Stimulated activated CD8-positive, alpha-beta memory T cell treated with anti-CD3 and anti-CD28 coated beads, Interleukin-12 subunit alpha, Interleukin-12 subunit beta, amount 100 ng/mL, for 24 hours (primary cell): Measurements from ENCODE around the gene GSG1.

Source experiments
- DNase-seq: peaks from one replicate; pipeline ENCODE4 v3.0.0-alpha.2; 2020; ENCODE audit errors: extremely low read depth

GSG1 gene

DNA sequence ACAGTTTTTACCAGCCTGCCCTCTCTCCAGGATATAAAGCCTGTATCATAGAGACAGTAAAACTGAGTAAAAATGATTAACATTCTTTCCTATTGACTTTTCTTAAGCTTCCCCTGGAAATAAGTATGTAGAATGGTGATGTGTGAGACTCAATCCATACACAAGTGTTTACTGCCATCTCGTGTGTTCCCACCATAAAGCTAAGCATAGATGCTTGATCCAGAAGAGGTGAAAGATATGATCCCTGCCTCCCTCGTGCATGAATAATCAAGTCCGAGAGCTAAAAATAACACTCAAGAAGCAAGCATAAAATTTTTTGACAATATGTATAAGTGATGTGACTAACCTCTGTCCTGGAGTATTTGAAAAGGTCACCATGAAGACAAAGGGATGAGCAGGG lies 16.9 kb upstream of the GSG1 start:
- DNase-seq: no peak

DNA sequence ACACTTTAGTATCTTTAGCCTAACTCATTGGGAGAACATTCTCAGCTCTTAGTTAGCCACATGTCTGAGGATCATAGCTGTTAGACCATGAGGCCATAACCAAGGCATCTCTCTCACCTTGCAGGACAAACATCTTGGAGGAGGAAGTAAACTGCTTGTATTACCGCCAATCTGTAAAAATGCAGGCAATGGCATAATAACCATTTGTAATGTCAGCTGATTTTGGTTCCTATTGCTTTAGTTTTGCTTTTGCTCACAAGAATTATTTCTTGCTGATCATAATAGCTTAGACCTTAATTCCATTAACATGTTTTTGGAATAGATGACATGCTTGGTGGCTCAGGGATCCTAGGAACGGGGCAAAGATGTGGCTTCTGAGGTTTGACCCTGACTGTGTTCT lies 16.4 kb upstream of the GSG1 start:
- DNase-seq: no peak

DNA sequence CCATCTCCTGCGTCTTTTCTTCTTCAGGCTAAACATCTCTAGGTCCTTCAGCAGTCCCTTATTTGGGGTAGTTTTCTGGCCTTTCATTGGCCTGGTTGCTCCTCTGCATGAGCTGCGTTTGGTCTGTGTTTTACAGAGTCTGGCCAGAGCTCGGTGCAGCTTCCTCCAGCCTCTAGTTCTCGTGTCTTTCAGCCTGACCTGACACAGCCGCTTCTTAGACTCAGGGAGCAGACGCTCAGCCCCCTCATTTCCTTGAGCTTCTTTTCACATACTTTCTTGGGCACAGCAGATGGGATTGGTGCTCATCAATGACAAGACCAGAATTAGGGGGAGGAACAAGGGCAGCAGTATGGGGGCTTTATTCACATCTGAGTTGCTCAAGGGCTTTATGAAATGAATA lies 13.6 kb upstream of the GSG1 start:
- DNase-seq: no peak

DNA sequence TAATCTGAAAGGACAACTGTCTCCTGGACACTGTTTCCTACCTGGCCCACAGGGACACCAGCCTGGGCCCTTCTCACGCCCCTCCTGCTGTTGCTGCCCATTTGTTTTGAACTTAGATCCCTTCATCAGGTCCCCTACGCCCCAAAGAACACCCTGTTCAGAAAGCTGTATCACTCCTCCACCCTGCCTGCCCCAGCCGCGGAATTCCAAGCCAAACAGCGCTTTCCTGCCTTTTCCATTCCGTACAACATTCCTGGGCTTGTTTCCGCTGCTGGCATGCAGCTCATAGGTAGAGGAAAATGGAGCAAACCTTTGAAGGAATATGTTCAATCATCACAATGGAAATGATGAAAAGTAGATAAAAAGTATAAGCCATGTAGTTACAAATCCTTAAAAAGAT lies 12.8 kb upstream of the GSG1 start:
- DNase-seq: no peak

DNA sequence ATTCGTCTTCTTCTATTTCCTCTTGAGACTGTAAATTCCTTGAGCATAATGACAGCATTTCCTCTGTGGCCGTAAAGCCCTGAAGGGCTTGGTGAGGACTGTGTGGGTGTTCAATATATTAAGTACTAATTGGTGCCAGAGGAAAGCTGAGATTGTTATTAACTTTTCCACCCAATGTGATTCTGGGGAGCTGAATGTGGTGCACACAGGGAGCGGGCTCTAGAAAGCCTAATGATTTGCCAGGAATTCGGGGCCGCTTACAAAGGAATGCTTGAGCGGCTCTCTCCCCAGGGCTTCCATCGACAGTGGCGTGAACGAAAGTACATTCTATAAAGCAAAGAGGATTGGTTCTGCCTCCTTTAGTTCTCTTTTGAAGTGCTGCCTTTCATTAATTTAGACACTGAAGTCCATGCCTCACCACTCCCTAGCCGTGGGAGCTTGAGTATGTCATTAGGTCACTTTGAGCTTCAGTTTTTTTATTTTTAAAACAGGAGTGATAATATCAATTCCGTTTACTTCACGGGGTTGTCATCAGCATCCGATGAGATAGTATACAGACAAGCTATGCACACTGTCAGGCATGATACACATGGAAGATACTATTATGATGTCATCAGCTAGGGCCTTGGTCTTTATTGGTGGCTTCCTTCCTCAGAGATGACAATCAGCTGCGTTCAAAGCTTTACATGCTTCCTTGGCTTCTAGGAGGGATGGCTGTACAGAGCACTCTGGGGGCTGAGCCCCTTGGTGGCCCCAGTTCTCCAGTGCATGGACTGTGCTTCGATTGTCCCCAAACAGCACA lies 11.0 kb upstream of the GSG1 start:
- DNase-seq: no peak

DNA sequence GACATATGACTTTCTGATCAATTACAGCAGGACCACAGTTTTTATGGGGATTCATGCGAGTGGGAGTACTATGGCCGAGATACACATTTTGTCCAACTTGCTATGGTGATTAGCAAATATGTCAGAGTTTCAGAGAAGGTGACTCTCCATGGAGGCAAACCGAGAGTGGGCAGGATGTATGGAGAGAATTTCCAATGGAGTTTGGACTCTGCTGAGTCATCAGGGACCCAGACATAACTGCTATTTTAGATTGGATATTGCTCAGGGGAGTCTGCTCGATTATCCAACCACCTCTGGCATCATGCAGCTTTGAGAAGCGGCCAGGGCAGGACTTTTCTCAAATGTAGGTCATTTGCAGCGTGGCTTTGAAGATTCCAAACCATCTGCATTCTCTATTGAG lies 9.5 kb upstream of the GSG1 start:
- DNase-seq: no peak

DNA sequence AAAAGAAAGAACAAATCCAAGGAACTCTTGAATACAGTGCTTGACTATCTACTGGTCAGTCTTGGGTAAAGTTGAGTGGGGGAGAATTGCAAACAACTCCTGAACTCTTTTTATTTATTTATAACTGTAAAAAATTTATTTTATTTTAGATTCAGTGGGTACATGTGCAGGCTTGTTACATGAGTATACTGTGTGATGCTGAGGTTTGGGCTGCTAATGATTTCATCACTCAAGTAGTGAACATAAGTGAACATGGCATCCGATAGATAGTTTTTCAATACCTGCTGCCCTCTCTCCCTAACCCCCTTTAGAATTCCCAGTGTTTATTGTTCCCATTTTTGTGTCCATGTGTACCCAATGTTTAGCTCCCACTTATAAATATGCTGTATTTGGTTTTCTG lies 3.2 kb upstream of the GSG1 start:
- no peak for DNase-seq

DNA sequence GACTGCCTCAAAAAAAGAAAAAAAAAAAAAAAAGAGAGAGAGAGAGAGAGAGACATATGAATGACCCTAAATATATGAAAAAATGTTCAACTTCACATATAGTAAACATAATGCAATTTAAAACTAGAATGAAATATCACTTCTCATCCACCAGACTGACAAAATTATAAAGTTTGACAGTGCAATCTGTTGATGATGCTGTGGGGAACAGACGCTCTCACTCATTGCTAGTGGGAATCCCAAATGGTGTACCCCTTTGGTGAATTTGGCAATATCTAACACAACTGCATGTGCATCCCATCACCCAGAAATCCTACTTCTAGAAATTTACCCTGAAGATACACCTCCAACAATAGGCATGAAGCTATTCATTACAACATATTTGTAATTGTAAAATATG lies 2.3 kb upstream of the GSG1 start:
- no peak for DNase-seq

DNA sequence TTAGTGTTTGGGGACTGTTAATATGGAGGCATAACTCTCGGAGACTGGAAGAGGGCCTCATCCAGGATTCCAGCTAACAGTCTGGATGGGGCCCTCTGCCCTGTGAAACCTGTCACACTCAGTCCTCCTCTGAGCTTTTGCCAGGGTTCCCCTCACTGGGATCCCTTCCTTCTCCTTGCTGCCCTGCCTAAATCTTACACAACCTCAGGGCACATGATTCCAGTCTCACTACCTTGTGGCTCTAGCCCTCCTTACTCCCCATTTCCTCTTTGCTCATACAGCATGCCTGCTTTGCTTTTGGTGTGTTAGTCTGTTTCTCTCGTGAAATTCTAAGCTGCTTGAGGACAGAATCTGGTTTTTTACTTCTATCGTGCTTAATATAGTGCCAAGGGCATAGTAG lies 942 bp upstream of the GSG1 start:
- DNase-seq: no peak

DNA sequence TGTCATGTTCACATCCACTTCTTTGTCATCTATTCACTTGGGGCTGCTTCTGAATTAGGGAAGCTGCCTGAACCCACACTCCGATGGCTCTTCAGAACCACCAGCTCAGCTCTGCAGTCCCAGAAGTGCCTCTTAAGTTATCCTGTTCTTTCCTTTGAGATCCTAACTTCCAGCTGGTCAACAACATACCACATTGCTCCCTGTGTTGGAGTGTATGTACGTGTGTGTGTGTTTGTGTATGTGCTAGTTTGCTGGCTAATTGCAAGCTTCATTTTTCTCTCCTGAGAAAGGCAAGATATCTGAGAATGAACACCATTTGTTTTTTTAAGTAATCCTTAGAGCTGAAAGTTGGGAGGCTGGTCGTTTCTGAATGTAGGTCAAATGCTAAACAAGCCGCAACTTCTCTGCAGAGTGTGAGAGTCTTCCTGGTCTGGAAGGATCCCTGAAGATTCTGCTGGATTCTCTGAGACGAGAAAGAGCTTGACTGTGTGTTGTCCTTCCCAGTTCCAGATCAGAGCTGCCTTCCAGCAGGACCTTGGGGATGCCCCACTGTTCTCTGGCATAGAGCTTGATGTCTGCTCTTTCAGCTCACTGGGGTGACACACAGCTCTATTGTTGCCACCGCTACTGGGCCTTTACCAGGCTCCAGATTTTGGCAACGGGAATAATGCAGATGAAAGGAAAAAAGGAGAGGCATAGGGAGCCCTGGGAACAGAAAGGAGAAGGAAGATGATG lies 839 bp downstream of the GSG1 start:
- no peak for DNase-seq

DNA sequence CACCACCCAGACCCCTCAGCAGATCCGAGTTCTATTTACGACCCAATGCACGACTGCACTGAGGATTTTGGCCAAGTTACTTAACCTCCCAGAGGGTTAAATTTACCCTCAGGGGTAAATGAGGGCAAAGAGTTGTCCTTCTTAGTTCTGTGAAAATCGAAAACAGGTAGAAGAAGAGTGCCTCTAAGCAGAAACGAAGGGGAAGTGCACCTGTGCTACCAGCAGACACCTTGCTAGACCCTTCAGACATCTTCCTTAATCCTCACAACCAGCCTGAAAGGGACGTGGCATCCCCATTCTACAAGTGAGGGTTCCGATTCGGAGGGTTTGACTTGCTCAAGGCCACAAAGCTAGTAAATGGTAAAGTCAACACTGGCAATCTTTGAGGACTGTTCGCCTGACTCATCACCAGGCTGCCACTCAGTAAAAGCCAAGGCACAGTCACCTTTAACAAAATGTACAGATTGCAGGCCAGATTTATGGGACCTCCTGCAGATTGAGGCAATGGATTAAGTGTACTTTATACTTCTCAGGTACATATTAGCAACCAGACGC lies 1.6 kb downstream of the GSG1 start:
- DNase-seq: no peak

DNA sequence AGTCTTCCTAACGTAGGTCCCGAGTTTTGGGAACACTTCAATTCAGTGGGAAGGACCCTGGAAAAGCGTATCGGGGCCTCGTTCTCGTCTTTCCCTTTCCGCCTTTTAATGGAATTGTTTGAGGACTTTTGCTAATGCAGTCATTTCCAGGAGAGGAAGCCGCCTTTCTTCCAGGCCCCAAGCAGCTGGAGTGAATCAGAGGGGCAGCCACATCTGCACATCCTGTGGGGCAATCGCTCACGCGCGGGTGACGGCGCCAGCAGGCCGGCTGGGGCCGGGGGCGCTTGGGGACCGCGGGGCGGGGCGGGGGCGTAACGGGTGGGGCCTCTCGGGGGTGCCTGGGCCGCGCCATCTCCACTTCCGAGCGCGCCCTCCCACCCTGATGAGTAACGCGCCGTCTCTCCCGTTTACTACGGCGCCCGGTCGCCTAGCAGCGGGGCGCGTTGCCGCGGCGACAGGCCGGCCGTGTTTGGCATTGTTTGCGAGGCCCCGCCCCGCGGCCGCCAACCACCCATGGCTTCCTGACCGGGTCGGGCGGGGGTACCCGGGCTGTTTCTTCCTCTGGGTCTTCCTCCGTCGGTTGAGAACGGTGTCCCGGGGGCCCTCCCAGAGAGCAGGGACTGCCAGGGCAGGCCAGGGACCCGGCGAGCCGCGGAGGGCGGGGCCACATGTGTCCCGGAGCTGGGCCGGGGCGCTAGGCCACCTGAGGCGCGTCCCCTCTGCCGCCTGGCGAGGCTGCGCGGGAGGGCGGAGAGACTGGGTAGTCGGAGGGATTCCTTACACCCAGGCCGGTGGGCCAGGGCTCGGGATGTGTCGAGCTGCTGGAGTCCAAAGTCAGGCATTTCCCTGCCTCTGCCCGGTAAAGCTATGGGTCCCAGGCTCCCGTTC lies 2.3 kb downstream of the GSG1 start:
- DNase-seq: peak; percentile 73

DNA sequence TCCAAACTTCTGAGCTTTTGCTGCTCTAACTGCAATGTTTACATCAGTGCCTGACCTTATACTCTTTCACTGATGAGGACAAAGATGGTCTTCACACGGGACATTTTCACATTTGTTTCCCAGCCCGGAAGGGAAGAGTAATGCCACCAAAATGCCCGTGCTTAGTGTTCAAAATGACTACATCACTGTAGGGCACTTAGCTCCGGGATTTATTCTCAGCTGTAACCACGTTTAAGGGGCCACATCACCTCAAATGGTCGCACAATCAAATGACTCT lies 2.9 kb downstream of the GSG1 start:
- no peak for DNase-seq

DNA sequence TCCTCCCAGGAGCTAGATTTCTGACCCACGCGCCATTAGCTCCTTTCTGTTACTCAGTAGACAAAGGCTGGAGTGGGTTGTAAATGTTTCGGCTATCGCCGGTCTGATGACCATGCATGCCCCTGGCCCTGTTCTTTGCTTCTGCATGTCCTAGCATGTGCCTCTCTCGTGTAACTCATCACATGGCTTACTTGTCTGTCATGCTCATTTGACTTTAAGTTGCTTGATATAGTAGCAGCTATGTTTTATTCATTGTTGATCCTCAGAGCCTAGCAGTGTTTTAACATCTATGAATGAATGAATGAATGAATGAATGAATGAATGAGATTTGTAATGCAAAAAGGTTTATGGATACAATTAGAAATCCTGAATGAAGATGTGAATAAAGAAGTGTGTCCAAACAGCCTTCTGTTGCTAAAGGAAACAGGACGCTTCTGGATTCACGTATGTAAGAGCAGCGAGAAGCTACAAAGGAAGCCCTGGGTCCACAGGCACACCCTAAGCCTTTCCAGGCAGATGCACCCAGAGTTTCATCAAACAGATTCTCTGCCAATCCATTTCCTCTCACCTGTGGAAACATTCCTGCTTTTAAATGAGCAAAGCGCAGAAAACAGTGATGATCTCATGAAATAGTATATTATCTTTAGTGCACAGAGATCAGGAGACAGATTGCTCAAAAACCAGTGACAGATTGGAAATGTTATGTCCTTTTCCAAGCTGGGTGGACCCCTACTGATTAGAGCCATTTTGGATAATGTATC lies 3.4 kb downstream of the GSG1 start:
- no peak for DNase-seq

DNA sequence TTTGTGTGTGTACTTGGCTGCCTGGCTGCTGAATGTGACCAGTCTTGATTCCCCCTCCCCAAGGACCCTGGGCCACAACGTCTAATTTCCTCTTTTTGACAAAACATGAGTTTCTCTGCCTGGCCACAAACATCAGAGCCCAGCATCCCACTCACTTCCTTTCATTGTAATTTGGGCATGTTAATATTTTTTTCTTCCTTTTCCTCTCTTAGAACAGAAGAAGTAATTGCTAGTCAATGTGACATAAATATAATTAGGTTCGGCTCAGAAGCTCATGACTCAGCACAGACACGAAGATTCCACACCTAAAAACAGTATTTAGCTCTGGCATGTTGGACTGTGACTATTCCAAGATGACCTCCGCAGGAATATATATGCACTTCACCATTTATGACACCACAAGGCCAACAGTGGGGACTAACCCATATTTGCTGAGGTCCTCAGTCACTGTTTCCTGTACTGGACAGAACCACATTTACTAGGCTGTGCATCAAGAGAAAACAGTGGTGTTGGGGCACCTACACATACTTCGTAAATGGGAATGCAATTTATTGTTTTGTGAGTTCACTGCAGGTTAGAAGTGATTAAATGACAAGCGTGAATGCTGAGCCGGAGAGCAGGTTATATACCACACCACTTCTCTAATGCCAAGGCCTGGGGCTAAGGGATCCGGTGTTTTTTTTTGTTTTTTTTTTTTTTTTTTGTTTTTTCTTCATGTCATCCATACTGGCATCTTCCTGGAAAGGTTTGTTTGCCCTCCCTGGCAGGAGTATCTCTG lies 4.2 kb downstream of the GSG1 start:
- DNase-seq: no peak

DNA sequence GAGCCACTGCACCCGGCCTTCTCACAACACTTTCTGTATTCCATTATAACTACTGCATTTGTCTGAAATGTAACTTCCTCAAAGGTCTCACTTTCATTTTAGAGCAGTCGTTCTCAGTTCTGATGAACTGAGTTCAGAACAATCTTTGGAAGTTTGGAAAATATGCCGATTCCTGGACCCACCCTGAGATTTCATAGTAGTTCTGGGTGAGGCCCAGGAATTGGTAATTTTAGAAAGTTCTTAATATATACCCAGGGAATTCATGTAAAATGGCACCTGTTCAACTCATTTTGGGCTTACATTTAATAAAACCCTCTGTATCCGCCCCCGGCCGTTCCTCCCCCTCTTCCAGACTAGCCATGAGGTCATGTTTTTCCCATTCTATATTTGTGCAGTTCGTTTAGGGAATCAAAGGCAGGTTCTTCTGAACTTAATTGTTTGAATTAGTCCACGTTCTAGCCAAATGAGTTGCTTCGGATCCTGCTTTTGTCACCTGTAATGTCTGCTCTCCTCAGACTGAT lies 5.9 kb downstream of the GSG1 start:
- DNase-seq: no peak

DNA sequence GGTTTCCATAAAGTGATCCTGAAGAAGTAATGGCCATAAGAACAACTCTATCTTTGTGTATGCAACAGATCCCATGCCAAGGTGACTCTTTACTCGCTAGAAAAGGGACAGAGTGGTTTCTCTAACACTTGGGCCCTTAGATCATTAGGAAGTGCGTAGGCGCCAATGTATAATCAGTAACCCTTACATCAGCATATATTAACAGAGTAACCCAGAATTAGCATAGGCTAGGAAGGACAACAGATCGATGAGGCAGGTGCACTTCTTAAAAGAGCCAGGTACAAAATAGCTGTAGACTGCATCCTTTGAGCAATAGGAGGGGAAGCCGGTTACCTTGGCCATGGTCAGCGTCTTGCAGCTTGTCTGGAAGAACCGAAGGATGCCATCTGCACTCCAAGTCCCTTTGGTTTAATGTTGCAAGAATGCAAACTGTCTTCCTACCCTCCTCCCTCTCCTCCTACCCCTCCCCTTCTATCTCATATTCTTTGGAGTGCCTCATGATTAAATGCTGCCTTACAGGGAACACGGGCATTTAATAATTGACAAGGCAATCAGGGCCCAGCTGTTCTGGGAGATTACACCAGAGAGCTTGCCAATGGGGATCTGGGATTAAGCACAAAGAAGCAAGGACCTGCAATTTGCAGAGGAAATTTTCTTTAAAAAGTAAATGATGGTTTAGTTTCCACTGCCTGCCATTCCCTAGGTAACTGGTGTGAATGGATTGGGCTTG lies 8.0 kb downstream of the GSG1 start:
- DNase-seq: no peak

DNA sequence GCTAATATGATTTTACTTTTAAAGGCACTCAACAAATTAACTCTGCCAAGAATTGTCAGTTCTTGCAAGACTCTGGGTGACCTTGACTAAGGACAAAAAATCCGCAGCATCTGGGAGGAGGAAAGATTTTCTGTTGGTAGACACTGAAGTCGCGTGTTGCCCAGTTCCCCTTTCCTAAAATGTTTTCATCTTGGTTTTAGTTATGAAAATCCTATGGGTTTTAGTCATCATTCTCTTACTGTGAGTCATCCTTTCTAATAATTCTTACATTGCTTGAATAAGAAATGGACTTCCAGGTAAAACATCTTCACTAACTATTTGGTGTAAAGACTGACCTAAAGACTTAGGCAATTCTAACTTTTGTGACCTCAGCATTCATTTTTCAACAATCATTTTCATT lies 9.1 kb downstream of the GSG1 start:
- no peak for DNase-seq

DNA sequence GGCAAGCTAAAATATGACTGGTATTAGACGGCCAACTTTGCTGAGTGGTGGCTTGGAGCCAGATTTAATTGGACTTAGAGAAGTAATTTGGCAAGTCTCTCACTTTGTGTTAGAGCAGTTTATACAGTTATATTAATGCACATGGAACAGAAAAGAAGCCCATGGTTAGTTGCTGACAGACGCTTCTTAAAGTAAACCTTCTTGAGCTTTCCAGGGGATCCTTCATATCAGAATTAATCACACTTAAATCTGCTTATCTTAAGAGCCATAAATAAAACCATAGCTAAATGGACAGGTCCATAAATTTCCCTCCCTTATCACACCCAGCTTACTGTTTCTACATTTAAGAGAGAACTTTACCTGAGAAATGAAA lies 9.6 kb downstream of the GSG1 start:
- DNase-seq: no peak

DNA sequence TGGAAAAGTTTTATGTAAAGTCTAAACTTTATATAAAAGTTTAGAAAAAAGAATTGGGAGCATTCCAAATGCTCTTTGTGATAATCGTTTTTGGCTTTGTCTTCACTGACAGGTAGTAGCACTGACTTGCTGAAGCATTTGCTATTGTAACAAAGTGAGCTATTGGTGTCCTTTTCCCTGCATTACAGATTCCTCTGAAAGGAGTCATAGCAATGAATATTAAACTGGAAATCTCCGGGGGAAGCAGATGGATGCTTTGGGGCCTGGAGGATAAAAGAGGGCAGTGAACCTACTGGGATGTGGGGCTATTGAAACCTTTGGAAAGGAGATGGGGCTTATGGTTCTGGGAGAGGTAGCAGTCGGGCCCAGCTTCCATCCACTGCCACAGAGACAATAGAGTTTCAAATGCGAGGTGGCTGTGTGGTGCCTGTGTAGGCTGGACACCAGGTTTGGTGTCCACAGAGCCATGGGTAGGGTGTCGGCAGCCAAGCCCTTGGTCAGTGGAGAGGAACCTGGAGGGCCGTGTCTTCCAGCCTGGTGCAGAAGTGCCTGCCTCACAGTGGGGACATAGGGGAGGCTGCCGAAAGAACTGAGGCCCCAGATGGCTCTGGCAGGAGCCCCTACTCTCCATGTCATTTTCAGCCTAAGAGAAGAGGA lies 10.1 kb downstream of the GSG1 start:
- DNase-seq: no peak
